Spinal cord (tissue), 10 donors: ENCODE measurements around the gene ALPK3. TPM values are rescaled to one million over a fixed set of nuclear protein-coding genes. Genes with fewer than 3 reads are reported as not detected.

Source experiments
- DNase-seq, 6 donors: peaks; one replicate each; pipeline versions ENCODE4 v3.0.0 to v3.0.0-alpha.2; 2013 to 2015; ENCODE audit warnings: low spot score in 6 of 6, low read depth in 4 of 6
- H3K27ac ChIP-seq: one replicate; pipeline ENCODE4 v1.5.1; 2013; ENCODE audit warnings: low read depth, low read length, control low read depth
- H3K27me3 ChIP-seq: one replicate; pipeline ENCODE4 v1.6.1; 2013; ENCODE audit warnings: low read length; ENCODE audit not compliant: control insufficient read depth, insufficient read depth
- H3K36me3 ChIP-seq: one replicate; pipeline ENCODE4 v1.6.1; 2013; ENCODE audit warnings: low read length; ENCODE audit not compliant: control insufficient read depth, insufficient read depth
- H3K4me1 ChIP-seq: one replicate; pipeline ENCODE4 v1.6.1; 2013; ENCODE audit warnings: low read length; ENCODE audit not compliant: control insufficient read depth, insufficient read depth
- H3K4me3 ChIP-seq: one replicate; pipeline ENCODE4 v1.5.1; 2013; ENCODE audit warnings: low read depth, low read length, control low read depth
- H3K9me3 ChIP-seq: one replicate; pipeline ENCODE4 v1.6.1; 2013; ENCODE audit warnings: low read length; ENCODE audit not compliant: control insufficient read depth, insufficient read depth
- WGBS: methylation state at CpG from one replicate; pipeline ENCODE4 v1.1.5; 2013; ENCODE audit warnings: missing lambda C conversion rate; ENCODE audit not compliant: insufficient coverage; 5-methylcytosine and 5-hydroxymethylcytosine counted together
- polyA plus RNA-seq, 2 donors: library from polyadenylated mRNA; unstranded; fragments of 120-200 nt; gene quantifications; one replicate each; pipeline ENCODE4 v1.2.1, GENCODE V29; 2013; ENCODE audit not compliant: insufficient read length in 2 of 2
- total RNA-seq, 2 donors: library from RNA; depleted of rRNA in 1 of 2; stranded (reverse); fragments of 120-200 nt in 1 of 2; fragments of >200 nt in 1 of 2; gene quantifications; one replicate each; pipeline versions ENCODE4 v1.2.3 to v1.2.4, GENCODE V29; 2013 to 2014
- donor health status: healthy.

Gene ALPK3
- total and polyA plus RNA-seq, 4 donors, result 5.8 to 8.7 (median 6.4) TPM

- no peak for DNase-seq
- no peaks in the 10 kb centered on the region for H3K9me3 ChIP-seq
- no peaks in the 10 kb centered on the region for H3K36me3 ChIP-seq
- no peak overlapping the region for H3K27ac ChIP-seq
- WGBS, result 88% methylated on average over 2 of the region's 3 CpGs
- no peak overlapping the region for H3K4me3 ChIP-seq
- H3K27me3 ChIP-seq, result no peaks in the 10 kb centered on the region
- H3K4me1 ChIP-seq, result peaks cover 3% of the 10 kb centered on the region
Measured at GRCh38 chr15:84909029-84909428, 91.9 kb downstream of the ALPK3 start.

GRCh38 chr15:84909782-84910181, 92.6 kb downstream of the ALPK3 start:
- Histone ChIP-seq H3K27me3 (no peaks in the 10 kb centered on the region), H3K9me3 (no peaks in the 10 kb centered on the region), H3K36me3 (no peaks in the 10 kb centered on the region), H3K4me3 (no peak overlapping the region), H3K4me1 (peaks cover 8% of the 10 kb centered on the region), H3K27ac (no peak overlapping the region)
- 81% methylated on average over 4 of the region's 4 CpGs for WGBS
- no peak for DNase-seq

GRCh38 chr15:84910928-84911623, 93.9 kb downstream of the ALPK3 start:
- Histone ChIP-seq H3K27ac (no peak overlapping the region), H3K4me1 (peaks cover 15% of the 10 kb centered on the region), H3K27me3 (no peaks in the 10 kb centered on the region), H3K9me3 (no peaks in the 10 kb centered on the region), H3K4me3 (no peak overlapping the region), H3K36me3 (no peaks in the 10 kb centered on the region)
- no peak for DNase-seq
- WGBS, result 90% methylated on average over 14 of the region's 17 CpGs

GRCh38 chr15:84911879-84912660, 94.9 kb downstream of the ALPK3 start:
- H3K4me1 ChIP-seq, result peaks cover 15% of the 10 kb centered on the region
- no peaks in the 10 kb centered on the region for H3K9me3 ChIP-seq
- DNase-seq, result peak in 1 of 6 donors; percentile 49
- H3K4me3 ChIP-seq, result no peak overlapping the region
- no peaks in the 10 kb centered on the region for H3K36me3 ChIP-seq
- 56% methylated on average over 4 of the region's 6 CpGs for WGBS
- peak overlapping the region; percentile 17 for H3K27ac ChIP-seq
- no peaks in the 10 kb centered on the region for H3K27me3 ChIP-seq

- Histone ChIP-seq H3K27me3 (no peaks in the 10 kb centered on the region), H3K9me3 (no peaks in the 10 kb centered on the region), H3K4me1 (peaks cover 15% of the 10 kb centered on the region), H3K36me3 (no peaks in the 10 kb centered on the region), H3K4me3 (no peak overlapping the region), H3K27ac (no peak overlapping the region)
- WGBS, result 71% methylated on average over 2 of the region's 2 CpGs
- DNase-seq, result no peak
Measured at GRCh38 chr15:84913360-84913723, 96.2 kb downstream of the ALPK3 start.

- H3K27ac ChIP-seq, result peak overlapping the region; percentile 26
- H3K27me3 ChIP-seq, result no peaks in the 10 kb centered on the region
- no peaks in the 10 kb centered on the region for H3K9me3 ChIP-seq
- no peaks in the 10 kb centered on the region for H3K36me3 ChIP-seq
- no peak for DNase-seq
- peaks cover 12% of the 10 kb centered on the region for H3K4me1 ChIP-seq
- H3K4me3 ChIP-seq, result no peak overlapping the region
- 87% methylated on average over 2 of the region's 5 CpGs for WGBS
Measured at GRCh38 chr15:84914351-84914750, 97.2 kb downstream of the ALPK3 start.

GRCh38 chr15:84914909-84915605, 97.9 kb downstream of the ALPK3 start:
- Histone ChIP-seq H3K4me3 (no peak overlapping the region), H3K27me3 (no peaks in the 10 kb centered on the region), H3K4me1 (peaks cover 12% of the 10 kb centered on the region), H3K27ac (peak overlapping the region; percentile 38), H3K36me3 (no peaks in the 10 kb centered on the region), H3K9me3 (no peaks in the 10 kb centered on the region)
- DNase-seq, result peak in 4 of 6 donors; percentile 6 to 54 (median 26)
- 63% methylated on average over 10 of the region's 12 CpGs for WGBS

GRCh38 chr15:84915606-84915958, 98.4 kb downstream of the ALPK3 start:
- Histone ChIP-seq H3K36me3 (no peaks in the 10 kb centered on the region), H3K27ac (no peak overlapping the region), H3K4me1 (peaks cover 12% of the 10 kb centered on the region), H3K4me3 (no peak overlapping the region), H3K27me3 (no peaks in the 10 kb centered on the region), H3K9me3 (no peaks in the 10 kb centered on the region)
- WGBS, result 56% methylated on average over 3 of the region's 3 CpGs
- DNase-seq, result no peak

GRCh38 chr15:84917452-84917851, 100.3 kb downstream of the ALPK3 start:
- no peak for DNase-seq
- WGBS, result 86% methylated on average over 1 of the region's 1 CpG

More at GRCh38 chr15:84917452-84917851, 100.3 kb downstream of the ALPK3 start:
- Histone ChIP-seq H3K4me1 (peaks cover 12% of the 10 kb centered on the region), H3K27ac (no peak overlapping the region), H3K36me3 (no peaks in the 10 kb centered on the region), H3K4me3 (no peak overlapping the region), H3K9me3 (no peaks in the 10 kb centered on the region), H3K27me3 (no peaks in the 10 kb centered on the region)
